B cell (primary cell): ENCODE measurements around the gene FEZ2. TPM values are rescaled to one million over a fixed set of nuclear protein-coding genes. Genes with fewer than 3 reads are reported as not detected.

Experiments used
- ATAC-seq: fragments of 200-7000 bp; cut with Tn5 transposase; one replicate; pipeline ENCODE4 v1.10.0; 2021; ENCODE audit warnings: low read depth, mild to moderate bottlenecking, moderate number of reproducible peaks, moderate library complexity
- CTCF ChIA-PET: fragments of 350-600 bp; sonication (Branson Sonifier 250); formaldehyde crosslinking; loops from one replicate; lab custom pipeline; 2021; ENCODE audit warnings: antibody characterized with exemption, inconsistent platforms; lab: Charles Lee
- POLR2A ChIA-PET: fragments of 350-600 bp; sonication (Branson Sonifier 250); formaldehyde crosslinking; loops from one replicate; lab custom pipeline; 2021; ENCODE audit warnings: antibody characterized with exemption; lab: Charles Lee
- DNase-seq: peaks from one replicate; pipeline ENCODE4 v3.0.0; 2013
- H2AFZ ChIP-seq: 2 replicates; pipeline ENCODE4 v1.6.1; 2012; ENCODE audit warnings: mild to moderate bottlenecking, low read depth, low read length; ENCODE audit not compliant: insufficient read depth, poor library complexity, severe bottlenecking
- H3K27ac ChIP-seq, 2 donors: 1 replicate in 1 of 2; 2 replicates in 1 of 2; pipeline ENCODE4 v1.5.1; 2012 to 2013; ENCODE audit warnings: low read length in 2 of 2, mild to moderate bottlenecking in 2 of 2, moderate library complexity in 1 of 2
- H3K27me3 ChIP-seq, 4 experiments: fragments of 200-600 bp in 1 of 4; sonication (generic) in 1 of 4; replicated peaks in 1 of 4; 1 replicate in 2 of 4; 2 replicates in 2 of 4; pipeline versions ENCODE4 v1.6.1 to v1.7.0; 2013 to 2016; ENCODE audit warnings: low read length in 3 of 4, mild to moderate bottlenecking in 2 of 4, mixed read lengths in 1 of 4, moderate library complexity in 1 of 4; ENCODE audit not compliant: insufficient read depth in 4 of 4, control insufficient read depth in 3 of 4; ENCODE audit errors: control extremely low read depth in 1 of 4
- H3K36me3 ChIP-seq, 2 experiments: replicated peaks in 1 of 2; 1 replicate in 1 of 2; 2 replicates in 1 of 2; pipeline versions ENCODE4 v1.6.1 to v1.7.1; 2013; ENCODE audit warnings: low read length in 1 of 2; ENCODE audit not compliant: insufficient read depth in 2 of 2, control insufficient read depth in 1 of 2; ENCODE audit errors: control extremely low read depth in 1 of 2, extremely low read depth in 1 of 2
- H3K4me1 ChIP-seq, 2 donors: fragments of 200-600 bp in 1 of 2; sonication (generic) in 1 of 2; 1 replicate in 1 of 2; 2 replicates in 1 of 2; pipeline versions ENCODE4 v1.5.1 to v1.6.1; 2013 to 2017; ENCODE audit warnings: low read length in 2 of 2; ENCODE audit not compliant: control insufficient read depth in 2 of 2, insufficient read depth in 2 of 2
- H3K4me2 ChIP-seq: replicated peaks from 2 replicates; pipeline ENCODE3; 2012; ENCODE audit warnings: mild to moderate bottlenecking, low read depth, low read length; ENCODE audit not compliant: poor library complexity, severe bottlenecking
- H3K4me3 ChIP-seq, 5 experiments: fragments of 200-600 bp in 1 of 5; sonication (generic) in 1 of 5; 1 replicate in 3 of 5; 2 replicates in 2 of 5; pipeline versions ENCODE4 v1.5.1 to v1.7.0; 2011 to 2016; ENCODE audit warnings: low read length in 4 of 5, mild to moderate bottlenecking in 4 of 5, low read depth in 2 of 5, control low read depth in 1 of 5, moderate library complexity in 1 of 5; ENCODE audit not compliant: insufficient read depth in 1 of 5; ENCODE audit errors: control extremely low read depth in 1 of 5, extremely low read depth in 1 of 5
- H3K79me2 ChIP-seq: fragments of 200-600 bp; sonication (generic); one replicate; pipeline ENCODE4 v1.6.0; 2016; ENCODE audit warnings: low read length; ENCODE audit not compliant: control insufficient read depth, insufficient read depth
- H3K9ac ChIP-seq: fragments of 200-600 bp; sonication (generic); 2 replicates; pipeline ENCODE4 v1.6.1; 2017; ENCODE audit warnings: mild to moderate bottlenecking, low read length, moderate library complexity
- H3K9me3 ChIP-seq, 3 donors: one replicate each; pipeline versions ENCODE4 v1.6.1 to v1.7.1; 2013; ENCODE audit warnings: low read length in 2 of 3; ENCODE audit not compliant: control insufficient read depth in 2 of 3, insufficient read depth in 1 of 3; ENCODE audit errors: control extremely low read depth in 1 of 3
- H4K20me1 ChIP-seq: 2 replicates; pipeline ENCODE4 v1.6.0; 2012; ENCODE audit warnings: mild to moderate bottlenecking, low read length; ENCODE audit not compliant: insufficient read depth, control insufficient read depth, poor library complexity, severe bottlenecking
- H3K27ac Mint-ChIP-seq: one replicate; pipeline ENCODE4 v1.8.0; 2021; ENCODE audit warnings: mixed read lengths
- H3K27me3 Mint-ChIP-seq: one replicate; pipeline ENCODE4 v1.8.0; 2021; ENCODE audit warnings: mixed read lengths
- H3K4me1 Mint-ChIP-seq: one replicate; pipeline ENCODE4 v1.8.0; 2021; ENCODE audit warnings: mixed read lengths
- H3K4me3 Mint-ChIP-seq: one replicate; pipeline ENCODE4 v1.8.0; 2021; ENCODE audit warnings: mixed read lengths
- H3K9me3 Mint-ChIP-seq: one replicate; pipeline ENCODE4 v1.8.0; 2022; ENCODE audit warnings: mixed read lengths; ENCODE audit not compliant: insufficient read depth
- CTCF ChIP-seq: fragments of 200-600 bp; IDR thresholded peaks from one replicate; pipeline ENCODE4 v1.8.0; 2022; ENCODE audit warnings: antibody characterized with exemption, mild to moderate bottlenecking
- EZH2 ChIP-seq: IDR thresholded peaks from 2 replicates; pipeline ENCODE4 v1.6.1; 2012; ENCODE audit warnings: borderline replicate concordance, low read depth, mild to moderate bottlenecking, moderate library complexity, low read length; ENCODE audit not compliant: insufficient read depth, poor library complexity, severe bottlenecking
- WGBS: methylation state at CpG from one replicate; pipeline ENCODE4 v1.1.5; 2013; ENCODE audit warnings: missing lambda C conversion rate; ENCODE audit not compliant: insufficient coverage; 5-methylcytosine and 5-hydroxymethylcytosine counted together
- intact Hi-C: fragments of 100-400 bp; cut with micrococcal nuclease; formaldehyde crosslinking; loops from one replicate; pipeline ENCODE4 v1.10.0; 2022
- polyA plus RNA-seq: library from polyadenylated mRNA; depleted of rRNA; stranded (reverse); fragments of >200 nt; gene quantifications from 2 replicates; pipeline ENCODE4 v1.2.3, GENCODE V29; 2012
- total RNA-seq, 2 donors: library from RNA; stranded (reverse); fragments of 120-200 nt in 1 of 2; gene quantifications; 1 replicate in 1 of 2; 2 replicates in 1 of 2; pipeline versions ENCODE4 v1.2.3 to v1.2.4, GENCODE V29; 2013 to 2022

The FEZ2 gene
- total and polyA plus RNA-seq, 2 donors (not counting 1 experiment from before 2014, with no cell fraction given) = 6.2 to 32.7 TPM

- TF ChIP-seq CTCF (no peak), EZH2 (no peak)
- Mint-ChIP-seq H3K4me3 (peak overlapping the region; percentile 96), H3K27ac (peak overlapping the region; percentile 91), H3K27me3 (no peaks in the 10 kb centered on the region), H3K4me1 (peaks cover 35% of the 10 kb centered on the region), H3K9me3 (no peaks in the 10 kb centered on the region)
- Histone ChIP-seq H3K9ac (peak overlapping the region; percentile 80), H3K4me2 (peak overlapping the region; percentile 73), H3K36me3 (peaks cover 0 to 2% of the 10 kb centered on the region in 2 experiments), H3K79me2 (peaks cover 35% of the 10 kb centered on the region), H3K4me3 (peak overlapping the region; percentile 41 to 77 (median 71)), H3K9me3 (no peaks in the 10 kb centered on the region), H4K20me1 (peaks cover 15% of the 10 kb centered on the region), H3K27me3 (no peaks in the 10 kb centered on the region), H3K4me1 (peaks cover 11 to 18% of the 10 kb centered on the region in 2 donors), H2AFZ (peak overlapping the region; percentile 88), H3K27ac (peak overlapping the region in 1 of 2 donors; percentile 22)
- POLR2A ChIA-PET = no interaction called here
- intact Hi-C loops = loop anchor here (5.0 kb wide), 1 partner anchor 1780 kb away; the partner anchor contains the start of gene ATL2
- ATAC-seq = no peak
- DNase-seq = no peak
- 40% methylated on average over 16 of the region's 19 CpGs for WGBS
- CTCF ChIA-PET = no interaction called here
Observed at GRCh38 chr2:36597003-36597531, 901 bp downstream of the FEZ2 start.

- Histone ChIP-seq H3K27me3 (no peaks in the 10 kb centered on the region), H3K4me2 (peak overlapping the region; percentile 73), H3K4me3 (no peak overlapping the region), H3K36me3 (peaks cover 0 to 2% of the 10 kb centered on the region in 2 experiments), H3K27ac (no peak overlapping the region), H3K9ac (no peak overlapping the region), H3K9me3 (no peaks in the 10 kb centered on the region), H4K20me1 (peaks cover 15% of the 10 kb centered on the region), H3K79me2 (peaks cover 40% of the 10 kb centered on the region), H2AFZ (no peak overlapping the region), H3K4me1 (peaks cover 11 to 18% of the 10 kb centered on the region in 2 donors)
- ChIA-PET CTCF (no interaction called here), POLR2A (no interaction called here)
- DNase-seq = peak; percentile 4
- Mint-ChIP-seq H3K9me3 (no peaks in the 10 kb centered on the region), H3K27me3 (no peaks in the 10 kb centered on the region), H3K4me3 (peak overlapping the region; percentile 96), H3K27ac (no peak overlapping the region), H3K4me1 (peaks cover 39% of the 10 kb centered on the region)
- no peak for ATAC-seq
- TF ChIP-seq CTCF = no peak
- intact Hi-C loops = loop anchor here (5.0 kb wide), 1 partner anchor 1781 kb away; the partner anchor contains the start of gene ATL2
- 99% methylated on average over 9 of the region's 12 CpGs for WGBS
Observed at GRCh38 chr2:36596397-36596796, 1.6 kb downstream of the FEZ2 start.
